Lung (tissue), 12 donors: Measurements from ENCODE around the gene MT1X. TPM values are rescaled to one million over a fixed set of nuclear protein-coding genes. Genes with fewer than 3 reads are reported as not detected.
A peak's percentile ranks its signal among the peaks of the same experiment; 100 is the strongest.

Source experiments
- ATAC-seq: fragments of 200-7000 bp; cut with Tn5 transposase; one replicate; pipeline ENCODE4 v1.9.1; 2020; ENCODE audit warnings: moderate number of reproducible peaks; ENCODE audit not compliant: insufficient read depth, low FRiP score
- DNase-seq, 3 donors: peaks; one replicate each; pipeline ENCODE4 v3.0.0-alpha.2; 2013 to 2017
- H3K27ac ChIP-seq, 2 donors: one replicate each; pipeline ENCODE4 v1.5.1; 2013; ENCODE audit warnings: mild to moderate bottlenecking in 2 of 2, moderate library complexity in 2 of 2, control low read depth in 1 of 2, inconsistent platforms in 1 of 2, low read depth in 1 of 2, low read length in 1 of 2
- H3K27me3 ChIP-seq, 3 donors: one replicate each; pipeline ENCODE4 v1.5.1; 2013; ENCODE audit warnings: low read length in 2 of 3; ENCODE audit not compliant: control insufficient read depth in 3 of 3, insufficient read depth in 3 of 3
- H3K36me3 ChIP-seq, 4 donors: one replicate each; pipeline ENCODE4 v1.5.1; 2013; ENCODE audit warnings: low read length in 4 of 4, mild to moderate bottlenecking in 1 of 4, moderate library complexity in 1 of 4; ENCODE audit not compliant: control insufficient read depth in 4 of 4, insufficient read depth in 4 of 4
- H3K4me1 ChIP-seq, 5 donors: one replicate each; pipeline ENCODE4 v1.5.1; 2013; ENCODE audit warnings: low read length in 5 of 5, mild to moderate bottlenecking in 2 of 5, moderate library complexity in 1 of 5; ENCODE audit not compliant: control insufficient read depth in 5 of 5, insufficient read depth in 5 of 5
- H3K4me3 ChIP-seq: one replicate; pipeline ENCODE4 v1.5.1; 2013; ENCODE audit warnings: mild to moderate bottlenecking, control low read depth, moderate library complexity
- H3K9ac ChIP-seq, 2 donors: one replicate each; pipeline ENCODE4 v1.5.1; 2013; ENCODE audit warnings: low read length in 2 of 2, control low read depth in 1 of 2; ENCODE audit not compliant: insufficient read depth in 1 of 2
- H3K9me3 ChIP-seq, 4 donors: one replicate each; pipeline ENCODE4 v1.5.1; 2013; ENCODE audit warnings: low read length in 3 of 4, mild to moderate bottlenecking in 1 of 4, moderate library complexity in 1 of 4; ENCODE audit not compliant: control insufficient read depth in 4 of 4, insufficient read depth in 3 of 4
- CTCF ChIP-seq: IDR thresholded peaks from 2 replicates; pipeline ENCODE4 v1.5.1; 2012; ENCODE audit warnings: mild to moderate bottlenecking; ENCODE audit errors: control extremely low read depth, extremely low read depth
- WGBS, 2 donors: extraction: QIAGEN DNeasy Blood & Tissue Kit; methylation state at CpG; one replicate each; pipeline ENCODE4 v1.1.7; 2013; 5-methylcytosine and 5-hydroxymethylcytosine counted together
- polyA plus RNA-seq, 2 donors: library from polyadenylated mRNA; stranded (reverse); fragments of 200-250 nt; gene quantifications; one replicate each; pipeline ENCODE4 v1.2.1, GENCODE V29; 2013
- total RNA-seq, 2 donors: library from RNA; depleted of rRNA in 1 of 2; stranded (reverse); fragments of >200 nt in 1 of 2; gene quantifications; one replicate each; pipeline ENCODE4 v1.2.1, GENCODE V29; 2014 to 2021
- donor health status: control.
- donor health status: control.
- donor health status: Bipolar disorder and iron deficiency.
- donor health status: healthy.
- donor health status: DM: yes; HTN: yes; CAD: no.

The MT1X gene
- total and polyA plus RNA-seq, 4 donors: 39.3 to 989 (median 306) TPM

- Histone ChIP-seq H3K27ac (peak within 1 kb of the TSS in 1 of 2 donors; percentile 57), H3K27me3 (peaks cover 0 to 94% (median 92%) of the 10 kb centered on the region in 3 donors)
These were observed 44.2 kb upstream of the MT1X start, which contains the start of gene MT1A for GRCh38 chr16:56637814-56638750. MT1A (plus strand) TSS chr16:56638666; CDS start chr16:56638739, 73 bp downstream.

GRCh38 chr16:56639045-56639444 lies 43.2 kb upstream of the MT1X start:
- H3K27ac ChIP-seq: no peak overlapping the region
- H3K4me1 ChIP-seq: peaks cover 0 to 17% (median 5%) of the 10 kb centered on the region in 5 donors
- H3K4me3 ChIP-seq: no peak overlapping the region
- H3K9ac ChIP-seq: no peak overlapping the region
- peaks cover 0 to 94% (median 92%) of the 10 kb centered on the region in 3 donors for H3K27me3 ChIP-seq
- no peak for ATAC-seq
- DNase-seq: no peak
- peaks cover 0 to 8% (median 0%) of the 10 kb centered on the region in 4 donors for H3K9me3 ChIP-seq
- H3K36me3 ChIP-seq: no peaks in the 10 kb centered on the region
- WGBS, 2 donors: 53 to 73% methylated on average over 1 of the region's 1 CpG
- TF ChIP-seq CTCF: no peak

More at GRCh38 chr16:56637814-56638750, 44.2 kb upstream of the MT1X start, which contains the start of gene MT1A:
- WGBS, 2 donors: 8 to 10% methylated on average over 63 to 68 of the region's 68 CpGs
- no peak within 1 kb of the TSS for H3K9ac ChIP-seq
- no peaks in the 10 kb centered on the region for H3K36me3 ChIP-seq
- H3K4me1 ChIP-seq: peaks cover 0 to 13% (median 5%) of the 10 kb centered on the region in 5 donors
- DNase-seq: peak; percentile 50 to 69 (median 51)
- TF ChIP-seq CTCF: no peak
- peaks cover 0 to 8% (median 0%) of the 10 kb centered on the region in 4 donors for H3K9me3 ChIP-seq
- peak within 1 kb of the TSS; percentile 15 for H3K4me3 ChIP-seq
- ATAC-seq: peak; percentile 84

- peaks cover 0 to 94% (median 92%) of the 10 kb centered on the region in 3 donors for H3K27me3 ChIP-seq
- H3K36me3 ChIP-seq: no peaks in the 10 kb centered on the region
- ATAC-seq: no peak
- peaks cover 0 to 15% (median 5%) of the 10 kb centered on the region in 5 donors for H3K4me1 ChIP-seq
- WGBS, 2 donors: 91% methylated on average over 1 of the region's 1 CpG
- TF ChIP-seq CTCF: no peak
- no peak overlapping the region for H3K9ac ChIP-seq
- H3K4me3 ChIP-seq: no peak overlapping the region
- DNase-seq: no peak
- no peak overlapping the region for H3K27ac ChIP-seq
- H3K9me3 ChIP-seq: peaks cover 0 to 6% (median 0%) of the 10 kb centered on the region in 4 donors
These were observed 42.2 kb upstream of the MT1X start for GRCh38 chr16:56640076-56640475.
